Endothelial cell of umbilical vein (primary cell): ENCODE data around the gene C8G. TPM values are rescaled to one million over a fixed set of nuclear protein-coding genes. Genes with fewer than 3 reads are reported as not detected.

Experiments
- BruUV-seq: library from RNA; stranded (reverse); fragments of 400-500 nt; replicated peaks from 2 replicates; lab custom pipeline; 2021; lab: Mats Ljungman, UMichigan
- CTCF ChIA-PET: fragments of 300-600, 350-600 bp; sonication (Branson Sonifier 250); formaldehyde crosslinking; loops from one replicate; lab custom pipeline; 2021; ENCODE audit warnings: antibody characterized with exemption, inconsistent platforms; lab: Charles Lee
- POLR2A ChIA-PET: fragments of 300-600, 350-600 bp; sonication (Branson Sonifier 250); formaldehyde crosslinking; loops from one replicate; lab custom pipeline; 2021; ENCODE audit warnings: antibody characterized with exemption, inconsistent platforms; lab: Charles Lee
- DNase-seq: peaks from one replicate; pipeline ENCODE4 v3.0.0-alpha.2; 2011; ENCODE audit warnings: low read depth, low spot score
- FAIRE-seq: peaks from 2 replicates; lab custom pipeline; 2011; peaks lifted over from hg19 to GRCh38; lab: Jason Lieb, UNC
- H2AFZ ChIP-seq: 2 replicates; pipeline ENCODE4 v1.6.0; 2012; ENCODE audit warnings: low read depth, low read length, control low read depth, inconsistent platforms
- H3K27ac ChIP-seq: 2 replicates; pipeline ENCODE4 v1.5.1; 2011; ENCODE audit warnings: low read depth, mild to moderate bottlenecking, control low read depth, low read length, moderate library complexity; ENCODE audit not compliant: insufficient read depth
- H3K27me3 ChIP-seq, 2 experiments: 2 replicates each; pipeline versions ENCODE4 v1.6.0 to v1.6.1; 2011; ENCODE audit warnings: low read length in 2 of 2, mixed read lengths in 1 of 2; ENCODE audit not compliant: control insufficient read depth in 2 of 2, insufficient read depth in 2 of 2
- H3K36me3 ChIP-seq, 2 experiments: 2 replicates in 1 of 2; 3 replicates in 1 of 2; pipeline ENCODE4 v1.5.1; 2011; ENCODE audit warnings: low read length in 2 of 2, mild to moderate bottlenecking in 1 of 2, moderate library complexity in 1 of 2; ENCODE audit not compliant: control insufficient read depth in 2 of 2, insufficient read depth in 2 of 2; ENCODE audit errors: extremely low read depth in 1 of 2
- H3K4me1 ChIP-seq: 3 replicates; pipeline ENCODE4 v1.5.1; 2011; ENCODE audit warnings: mild to moderate bottlenecking, low read length; ENCODE audit not compliant: control insufficient read depth, insufficient read depth; ENCODE audit errors: extremely low read depth
- H3K4me2 ChIP-seq: 2 replicates; pipeline ENCODE4 v1.6.1; 2011; ENCODE audit warnings: low read length, control low read depth, mixed read lengths; ENCODE audit not compliant: insufficient read depth
- H3K4me3 ChIP-seq, 3 experiments: fragments of 200-600 bp in 1 of 3; sonication (generic), shearing (Covaris generic) in 1 of 3; replicated peaks in 1 of 3; 2 replicates each; pipeline ENCODE4 v1.5.1; 2011 to 2016; ENCODE audit warnings: control low read depth in 3 of 3, low read length in 3 of 3, mild to moderate bottlenecking in 2 of 3, inconsistent platforms in 1 of 3, low read depth in 1 of 3, moderate library complexity in 1 of 3; ENCODE audit not compliant: insufficient read depth in 1 of 3
- H3K79me2 ChIP-seq: 2 replicates; pipeline ENCODE4 v1.6.0; 2012; ENCODE audit warnings: low read length, inconsistent platforms; ENCODE audit not compliant: control insufficient read depth, insufficient read depth
- H3K9ac ChIP-seq: replicated peaks from 2 replicates; pipeline ENCODE3; 2011; ENCODE audit warnings: low read length, control low read depth; ENCODE audit not compliant: insufficient read depth; ENCODE audit errors: extremely low read depth
- H3K9me1 ChIP-seq: replicated peaks from 3 replicates; pipeline ENCODE4 v1.6.0; 2011; ENCODE audit warnings: mild to moderate bottlenecking, low read length; ENCODE audit not compliant: control insufficient read depth, insufficient read depth; ENCODE audit errors: extremely low read depth
- H3K9me3 ChIP-seq: replicated peaks from 2 replicates; pipeline ENCODE4 v1.5.1; 2012; ENCODE audit warnings: low read length, inconsistent platforms; ENCODE audit not compliant: control insufficient read depth, insufficient read depth
- H4K20me1 ChIP-seq: replicated peaks from 2 replicates; pipeline ENCODE3; 2011; ENCODE audit warnings: mild to moderate bottlenecking, low read length; ENCODE audit not compliant: control insufficient read depth, insufficient read depth; ENCODE audit errors: extremely low read depth
- EZH2 ChIP-seq: IDR thresholded peaks from 2 replicates; pipeline ENCODE4 v1.6.1; 2012; ENCODE audit warnings: borderline replicate concordance, low read depth, mild to moderate bottlenecking, moderate library complexity, low read length, inconsistent platforms; ENCODE audit not compliant: severe bottlenecking
- FOS ChIP-seq: IDR thresholded peaks from 2 replicates; pipeline ENCODE4 v1.6.1; 2011; ENCODE audit warnings: mild to moderate bottlenecking, low read length, moderate library complexity, borderline replicate concordance; ENCODE audit not compliant: insufficient read depth
- GATA2 ChIP-seq: IDR thresholded peaks from 2 replicates; pipeline ENCODE4 v1.7.0; 2011; ENCODE audit warnings: low read depth, mild to moderate bottlenecking, moderate library complexity, mixed read lengths, low read length; ENCODE audit not compliant: insufficient read length, insufficient read depth
- JUN ChIP-seq: IDR thresholded peaks from 2 replicates; pipeline ENCODE4 v1.6.1; 2011; ENCODE audit warnings: borderline replicate concordance, low read depth; ENCODE audit not compliant: insufficient read length, insufficient read depth
- MYC ChIP-seq: IDR thresholded peaks from one replicate; pipeline ENCODE4 v1.6.1; 2011; ENCODE audit warnings: mild to moderate bottlenecking, low read depth, low read length
- POLR2A ChIP-seq: IDR thresholded peaks from 2 replicates; pipeline ENCODE4 v1.6.1; 2012; ENCODE audit warnings: low read depth, mild to moderate bottlenecking, control low read depth, low read length
- POLR2AphosphoS5 ChIP-seq: IDR thresholded peaks from 2 replicates; pipeline ENCODE4 v1.6.1; 2012; ENCODE audit warnings: low read depth, mild to moderate bottlenecking, control low read depth, low read length, moderate library complexity; ENCODE audit not compliant: insufficient read depth
- dilution Hi-C: fragments of 300-500 bp; cut with MboI; formaldehyde crosslinking; loops from one replicate; pipeline ENCODE4 v1.15.0; 2019; ENCODE audit warnings: low sequenced_read_pairs; ENCODE audit not compliant: extremely low pct_ligation_motif_present
- intact Hi-C: fragments of 100-400 bp; cut with micrococcal nuclease; formaldehyde crosslinking; loops from one replicate; pipeline ENCODE4 v1.10.0; 2022
- polyA plus RNA-seq, 4 experiments: library from polyadenylated mRNA; depleted of rRNA in 3 of 4; stranded (reverse) in 3 of 4; unstranded in 1 of 4; fragments of >200 nt; gene quantifications; 2 replicates each; pipeline versions ENCODE4 v1.2.1 to v1.2.3, GENCODE V29; 2011 to 2012; ENCODE audit warnings: missing spikeins in 1 of 4
- total RNA-seq: library from RNA; stranded (reverse); gene quantifications from 2 replicates; pipeline ENCODE4 v1.2.3, GENCODE V29; 2021
- TF ChIP-seq, protein P1 (sequence below): IDR thresholded peaks from 2 replicates; pipeline ENCODE4 v1.6.1; 2011; ENCODE audit not compliant: insufficient read depth, insufficient read length
- TF ChIP-seq, protein P2 (sequence below), 2 donors: IDR thresholded peaks; 1 replicate in 1 of 2; 2 replicates in 1 of 2; pipeline ENCODE4 v1.5.1; 2011; ENCODE audit warnings: low read length in 2 of 2, mild to moderate bottlenecking in 2 of 2, moderate library complexity in 2 of 2, control low read depth in 1 of 2, inconsistent platforms in 1 of 2, low read depth in 1 of 2; ENCODE audit not compliant: insufficient read depth in 1 of 2; ENCODE audit errors: extremely low read depth in 1 of 2

Gene C8G
- total and polyA plus RNA-seq, 2 donors (not counting 3 experiments of a cell fraction or from before 2014, with no cell fraction given), result 0.47 to 1.9 TPM

DNA sequence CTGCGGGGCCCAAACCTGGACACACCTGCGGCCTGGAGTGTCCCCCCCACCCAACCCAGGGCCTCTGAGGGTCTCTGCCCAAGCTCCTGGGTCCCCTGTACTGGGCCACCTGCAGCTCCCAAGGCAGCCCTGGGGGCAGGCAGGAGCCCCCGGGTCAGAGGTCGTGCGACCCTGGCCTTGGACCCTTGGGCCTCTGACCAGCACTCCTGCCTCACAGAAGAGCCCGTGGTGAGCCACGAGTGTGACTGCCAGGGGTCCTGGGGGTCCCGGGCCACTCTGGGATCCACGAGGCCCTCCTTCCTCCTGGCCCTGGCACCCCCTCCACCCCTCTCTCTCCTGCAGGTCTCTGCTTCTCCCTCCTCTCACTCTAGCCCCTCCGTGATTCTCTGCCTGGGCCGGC, 27.3 kb downstream of the C8G start:
- FAIRE-seq (no peak), DNase-seq (no peak)
- Histone ChIP-seq H3K4me1 (no peaks in the 10 kb centered on the region), H2AFZ (no peak overlapping the region), H4K20me1 (no peaks in the 10 kb centered on the region), H3K27ac (no peak overlapping the region), H3K9me1 (no peaks in the 10 kb centered on the region), H3K9ac (no peak overlapping the region), H3K9me3 (no peaks in the 10 kb centered on the region), H3K4me2 (no peak overlapping the region), H3K27me3 (no peaks in the 10 kb centered on the region), H3K36me3 (no peaks in the 10 kb centered on the region), H3K4me3 (no peak overlapping the region), H3K79me2 (no peaks in the 10 kb centered on the region)
- ChIA-PET POLR2A (no interaction called here), CTCF (no interaction called here)
- intact Hi-C loops, result no loop called here
- TF ChIP-seq EZH2 (no peak), POLR2A (no peak), MYC (no peak)
- TF ChIP-seq, protein P1, sequence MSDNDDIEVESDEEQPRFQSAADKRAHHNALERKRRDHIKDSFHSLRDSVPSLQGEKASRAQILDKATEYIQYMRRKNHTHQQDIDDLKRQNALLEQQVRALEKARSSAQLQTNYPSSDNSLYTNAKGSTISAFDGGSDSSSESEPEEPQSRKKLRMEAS, result no peak
- no TSS peak for BruUV-seq
- dilution Hi-C loops, result no loop called here

DNA sequence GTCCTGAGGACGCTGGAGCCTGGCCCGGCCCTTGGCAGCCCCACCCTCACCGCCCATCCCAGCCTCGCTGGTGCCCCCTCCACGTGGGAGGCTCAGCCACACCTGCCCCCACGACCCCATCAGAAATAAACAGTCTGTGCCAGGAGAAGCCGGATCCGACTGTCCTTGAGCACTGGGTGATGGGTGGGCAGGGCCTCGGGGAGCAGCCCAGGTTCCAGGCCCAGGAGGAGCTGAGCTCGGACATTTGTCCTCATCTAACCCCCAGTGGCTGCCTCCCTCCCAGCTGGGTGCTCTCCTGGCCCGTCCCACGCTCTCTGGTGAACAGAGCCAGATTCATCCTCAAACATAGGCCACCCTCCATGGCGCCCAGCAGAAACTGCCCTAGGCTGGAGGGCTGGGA, 27.7 kb downstream of the C8G start:
- no TSS peak for BruUV-seq
- H2AFZ ChIP-seq, result no peak overlapping the region
- H3K79me2 ChIP-seq, result no peaks in the 10 kb centered on the region
- FAIRE-seq, result no peak
- TF ChIP-seq FOS, result no peak
- TF ChIP-seq MYC, result no peak
- TF ChIP-seq JUN, result no peak
- TF ChIP-seq, protein P2, sequence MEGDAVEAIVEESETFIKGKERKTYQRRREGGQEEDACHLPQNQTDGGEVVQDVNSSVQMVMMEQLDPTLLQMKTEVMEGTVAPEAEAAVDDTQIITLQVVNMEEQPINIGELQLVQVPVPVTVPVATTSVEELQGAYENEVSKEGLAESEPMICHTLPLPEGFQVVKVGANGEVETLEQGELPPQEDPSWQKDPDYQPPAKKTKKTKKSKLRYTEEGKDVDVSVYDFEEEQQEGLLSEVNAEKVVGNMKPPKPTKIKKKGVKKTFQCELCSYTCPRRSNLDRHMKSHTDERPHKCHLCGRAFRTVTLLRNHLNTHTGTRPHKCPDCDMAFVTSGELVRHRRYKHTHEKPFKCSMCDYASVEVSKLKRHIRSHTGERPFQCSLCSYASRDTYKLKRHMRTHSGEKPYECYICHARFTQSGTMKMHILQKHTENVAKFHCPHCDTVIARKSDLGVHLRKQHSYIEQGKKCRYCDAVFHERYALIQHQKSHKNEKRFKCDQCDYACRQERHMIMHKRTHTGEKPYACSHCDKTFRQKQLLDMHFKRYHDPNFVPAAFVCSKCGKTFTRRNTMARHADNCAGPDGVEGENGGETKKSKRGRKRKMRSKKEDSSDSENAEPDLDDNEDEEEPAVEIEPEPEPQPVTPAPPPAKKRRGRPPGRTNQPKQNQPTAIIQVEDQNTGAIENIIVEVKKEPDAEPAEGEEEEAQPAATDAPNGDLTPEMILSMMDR (IDR thresholded peaks at IDR 0.05; ENCODE audit: extremely low read depth in 1 of 2, insufficient read depth in 1 of 2, low read depth in 1 of 2, low read length in 2 of 2), result no peak
- TF ChIP-seq, protein P1, result no peak
- no peak for TF ChIP-seq POLR2AphosphoS5
- no peak for TF ChIP-seq EZH2
- no peak for TF ChIP-seq GATA2
- no peak for TF ChIP-seq POLR2A
- H3K27me3 ChIP-seq, result no peaks in the 10 kb centered on the region
- H4K20me1 ChIP-seq, result no peaks in the 10 kb centered on the region
- no peak overlapping the region for H3K4me2 ChIP-seq
- no peak overlapping the region for H3K27ac ChIP-seq
- no peaks in the 10 kb centered on the region for H3K4me1 ChIP-seq
- H3K9ac ChIP-seq, result no peak overlapping the region
- POLR2A ChIA-PET, result no interaction called here
- no peak for DNase-seq
- H3K9me3 ChIP-seq, result no peaks in the 10 kb centered on the region
- no peaks in the 10 kb centered on the region for H3K36me3 ChIP-seq
- intact Hi-C loops, result no loop called here
- no peak overlapping the region for H3K4me3 ChIP-seq
- dilution Hi-C loops, result no loop called here
- no peaks in the 10 kb centered on the region for H3K9me1 ChIP-seq
- CTCF ChIA-PET, result no interaction called here
